IMR-90 (cell line): ENCODE data around the gene ARPIN. TPM values are rescaled to one million over a fixed set of nuclear protein-coding genes. Genes with fewer than 3 reads are reported as not detected.

Experiments used
- ATAC-seq: fragments of 200-7000 bp; cut with Tn5 transposase; 2 replicates; pipeline ENCODE4 v1.9.1; 2020; ENCODE audit warnings: low read depth, mild to moderate bottlenecking, moderate library complexity
- BruUV-seq: library from RNA; stranded (reverse); fragments of 400-500 nt; replicated peaks from 2 replicates; lab custom pipeline; 2021; lab: Mats Ljungman, UMichigan
- CTCF ChIA-PET: fragments of 300-600 bp; formaldehyde crosslinking; extraction: SDS; loops from one replicate; lab custom pipeline; 2021; ENCODE audit warnings: antibody characterized with exemption; lab: Yijun Ruan, JAX
- POLR2A ChIA-PET: fragments of 300-600 bp; sonication (Branson Sonifier 250); formaldehyde crosslinking; loops from one replicate; lab custom pipeline; 2022; ENCODE audit warnings: antibody characterized with exemption; ENCODE audit not compliant: unreplicated experiment; lab: Charles Lee
- DNase-seq: peaks from one replicate; pipeline ENCODE4 v3.0.0; 2013
- H2AFZ ChIP-seq: replicated peaks from 2 replicates; pipeline ENCODE3; 2013; ENCODE audit warnings: low read length, mild to moderate bottlenecking; ENCODE audit not compliant: poor library complexity
- H2AK5ac ChIP-seq: 2 replicates; pipeline ENCODE4 v1.6.1; 2013; ENCODE audit warnings: low read depth, low read length, inconsistent platforms
- H2AK9ac ChIP-seq: replicated peaks from 2 replicates; pipeline ENCODE3; 2013; ENCODE audit warnings: mild to moderate bottlenecking, low read depth, low read length, moderate library complexity; ENCODE audit not compliant: poor library complexity
- H2BK120ac ChIP-seq: 2 replicates; pipeline ENCODE4 v1.6.1; 2013; ENCODE audit warnings: low read depth, low read length, inconsistent platforms
- H2BK15ac ChIP-seq: 3 replicates; pipeline ENCODE4 v1.6.1; 2013; ENCODE audit warnings: low read depth, low read length, inconsistent platforms
- H2BK20ac ChIP-seq: 2 replicates; pipeline ENCODE4 v1.6.1; 2013; ENCODE audit warnings: low read depth, mild to moderate bottlenecking, inconsistent platforms, low read length, moderate library complexity
- H2BK5ac ChIP-seq: 2 replicates; pipeline ENCODE4 v1.6.1; 2013; ENCODE audit warnings: mild to moderate bottlenecking, low read depth, low read length, inconsistent platforms; ENCODE audit not compliant: poor library complexity, severe bottlenecking
- H3K14ac ChIP-seq: replicated peaks from 2 replicates; pipeline ENCODE4 v1.6.1; 2013; ENCODE audit warnings: low read depth, low read length, inconsistent platforms
- H3K18ac ChIP-seq: 2 replicates; pipeline ENCODE4 v1.6.1; 2013; ENCODE audit warnings: low read depth, low read length, control low read depth
- H3K23ac ChIP-seq: 2 replicates; pipeline ENCODE4 v1.6.1; 2013; ENCODE audit warnings: low read depth, low read length, inconsistent platforms
- H3K27ac ChIP-seq: 2 replicates; pipeline ENCODE4 v1.5.1; 2013; ENCODE audit warnings: mild to moderate bottlenecking, control low read depth, low read length; ENCODE audit not compliant: insufficient read depth
- H3K27me3 ChIP-seq: 2 replicates; pipeline ENCODE4 v1.6.1; 2013; ENCODE audit warnings: low read length; ENCODE audit not compliant: control insufficient read depth, insufficient read depth
- H3K36me3 ChIP-seq: 2 replicates; pipeline ENCODE4 v1.6.1; 2013; ENCODE audit warnings: low read length, mixed read lengths; ENCODE audit not compliant: control insufficient read depth, insufficient read depth
- H3K4ac ChIP-seq: 2 replicates; pipeline ENCODE4 v1.6.1; 2013; ENCODE audit warnings: low read depth, low read length, inconsistent platforms
- H3K4me1 ChIP-seq: 2 replicates; pipeline ENCODE4 v1.6.1; 2013; ENCODE audit warnings: low read length, mixed read lengths; ENCODE audit not compliant: control insufficient read depth, insufficient read depth
- H3K4me2 ChIP-seq: 2 replicates; pipeline ENCODE4 v1.6.1; 2013; ENCODE audit warnings: low read depth, mild to moderate bottlenecking, control low read depth, low read length, moderate library complexity
- H3K4me3 ChIP-seq: 2 replicates; pipeline ENCODE4 v1.5.1; 2013; ENCODE audit warnings: low read depth, mild to moderate bottlenecking, control low read depth, low read length, moderate library complexity; ENCODE audit not compliant: insufficient read depth
- H3K56ac ChIP-seq: 2 replicates; pipeline ENCODE4 v1.6.1; 2013; ENCODE audit warnings: low read length, inconsistent platforms; ENCODE audit not compliant: insufficient read depth; ENCODE audit errors: extremely low read depth
- H3K79me1 ChIP-seq, 2 experiments: 2 replicates each; pipeline ENCODE4 v1.6.1; 2013; ENCODE audit warnings: low read length in 2 of 2, inconsistent platforms in 1 of 2, low read depth in 1 of 2
- H3K9ac ChIP-seq: 2 replicates; pipeline ENCODE4 v1.6.1; 2013; ENCODE audit warnings: low read depth, low read length, control low read depth
- H3K9me1 ChIP-seq: 2 replicates; pipeline ENCODE4 v1.6.1; 2013; ENCODE audit warnings: low read length, inconsistent platforms; ENCODE audit not compliant: insufficient read depth
- H3K9me3 ChIP-seq: 2 replicates; pipeline ENCODE4 v1.6.1; 2013; ENCODE audit warnings: low read length; ENCODE audit not compliant: control insufficient read depth, insufficient read depth
- H4K20me1 ChIP-seq: 2 replicates; pipeline ENCODE4 v1.6.1; 2013; ENCODE audit warnings: low read length, inconsistent platforms; ENCODE audit not compliant: insufficient read depth
- H4K5ac ChIP-seq: 2 replicates; pipeline ENCODE4 v1.6.1; 2013; ENCODE audit warnings: mild to moderate bottlenecking, low read depth, low read length, control low read depth
- H4K8ac ChIP-seq, 2 experiments: 2 replicates each; pipeline ENCODE4 v1.6.1; 2013; ENCODE audit warnings: low read depth in 2 of 2, low read length in 2 of 2, control low read depth in 1 of 2, inconsistent platforms in 1 of 2
- H4K91ac ChIP-seq: 2 replicates; pipeline ENCODE4 v1.6.1; 2013; ENCODE audit warnings: low read depth, low read length, inconsistent platforms; ENCODE audit not compliant: insufficient read depth
- BHLHE40 ChIP-seq: fragments of 150-350 bp; IDR thresholded peaks from 2 replicates; pipeline ENCODE4 v1.6.1; 2016; ENCODE audit warnings: mild to moderate bottlenecking, low read depth, low read length
- CEBPB ChIP-seq: IDR thresholded peaks from 2 replicates; pipeline ENCODE4 v1.6.1; 2012; ENCODE audit warnings: low read depth, low read length, improper control_type of control experiment
- CHD1 ChIP-seq: IDR thresholded peaks from 2 replicates; pipeline ENCODE4 v1.6.1; 2012; ENCODE audit warnings: low read depth, low read length, improper control_type of control experiment
- FOS ChIP-seq: fragments of 150-350 bp; IDR thresholded peaks from 2 replicates; pipeline ENCODE4 v1.6.1; 2016; ENCODE audit warnings: low read depth, low read length
- MAFK ChIP-seq: IDR thresholded peaks from 2 replicates; pipeline ENCODE4 v1.6.1; 2012; ENCODE audit warnings: low read depth, low read length, improper control_type of control experiment
- MAZ ChIP-seq: IDR thresholded peaks from 2 replicates; pipeline ENCODE4 v1.6.1; 2012; ENCODE audit warnings: low read depth, mild to moderate bottlenecking, low read length, improper control_type of control experiment, moderate library complexity, borderline replicate concordance
- MXI1 ChIP-seq: IDR thresholded peaks from 2 replicates; pipeline ENCODE4 v1.6.1; 2012; ENCODE audit warnings: low read depth, mild to moderate bottlenecking, low read length, moderate library complexity, borderline replicate concordance
- NFE2L2 ChIP-seq: fragments of 150-350 bp; IDR thresholded peaks from 2 replicates; pipeline ENCODE4 v1.6.1; 2016; ENCODE audit warnings: low read depth, mild to moderate bottlenecking, low read length
- POLR2A ChIP-seq: IDR thresholded peaks from 2 replicates; pipeline ENCODE4 v1.6.1; 2012; ENCODE audit warnings: mild to moderate bottlenecking, low read depth, low read length
- RAD21 ChIP-seq: IDR thresholded peaks from 2 replicates; pipeline ENCODE4 v1.6.1; 2012; ENCODE audit warnings: low read length, improper control_type of control experiment
- RCOR1 ChIP-seq: IDR thresholded peaks from 2 replicates; pipeline ENCODE4 v1.6.1; 2012; ENCODE audit warnings: mild to moderate bottlenecking, low read length, improper control_type of control experiment; ENCODE audit not compliant: insufficient replicate concordance
- RFX5 ChIP-seq: IDR thresholded peaks from 2 replicates; pipeline ENCODE4 v1.8.0; 2012; ENCODE audit warnings: low read depth, mild to moderate bottlenecking, low read length, moderate library complexity
- SMC3 ChIP-seq: fragments of 150-350 bp; IDR thresholded peaks from 2 replicates; pipeline ENCODE4 v1.6.1; 2016; ENCODE audit warnings: low read depth, mild to moderate bottlenecking, antibody characterized with exemption, low read length, moderate library complexity
- WGBS, 2 experiments: methylation state at CpG; one replicate each; pipeline versions ENCODE4 v1.1.5 to v1.1.7; 2013; ENCODE audit warnings: missing lambda C conversion rate in 2 of 2; ENCODE audit not compliant: insufficient read length in 1 of 2; ENCODE audit errors: extremely low coverage in 2 of 2; 5-methylcytosine and 5-hydroxymethylcytosine counted together
- dilution Hi-C: fragments of 300-500 bp; cut with HindIII; formaldehyde crosslinking; loops from one replicate; pipeline ENCODE4 v1.14.3; 2018; ENCODE audit warnings: low sequenced_read_pairs; ENCODE audit not compliant: unreplicated experiment
- in situ Hi-C: fragments of 300-500 bp; cut with MboI; formaldehyde crosslinking; loops from 3 replicates; pipeline ENCODE4 v1.14.3; 2019; ENCODE audit warnings: low sequenced_read_pairs, inconsistent platforms, mixed read lengths
- intact Hi-C: fragments of 100-400 bp; cut with micrococcal nuclease; formaldehyde crosslinking; loops from 2 replicates; pipeline ENCODE4 v1.10.0; 2022
- polyA plus RNA-seq, 3 experiments: library from polyadenylated mRNA; depleted of rRNA; stranded (reverse); fragments of >200 nt; gene quantifications; 2 replicates each; pipeline ENCODE4 v1.2.3, GENCODE V29; 2012; ENCODE audit warnings: low replicate concordance in 1 of 3
- total RNA-seq: library from RNA; depleted of rRNA; stranded (reverse); fragments of >200 nt; gene quantifications from 2 replicates; pipeline ENCODE4 v1.2.3, GENCODE V29; 2012
- TF ChIP-seq, protein P1 (sequence below): conservative IDR thresholded peaks from 2 replicates; pipeline ENCODE4 v1.5.1; 2012; ENCODE audit warnings: mild to moderate bottlenecking, low read depth, low read length, improper control_type of control experiment
- TF ChIP-seq, protein P2 (sequence below): fragments of 150-350 bp; IDR thresholded peaks from 2 replicates; pipeline ENCODE4 v1.6.1; 2016; ENCODE audit warnings: low read depth, mild to moderate bottlenecking, low read length, moderate library complexity, borderline replicate concordance
- TF ChIP-seq, protein P3 (sequence below): fragments of 150-350 bp; IDR thresholded peaks from 2 replicates; pipeline ENCODE4 v1.6.1; 2017; ENCODE audit warnings: mild to moderate bottlenecking, antibody characterized with exemption, low read length, low read depth

The ARPIN gene
- total and polyA plus RNA-seq, 2 of the 4 experiments (the other 2 are of a cell fraction): 3.9 to 8.8 TPM

- no peak overlapping the region for H4K5ac ChIP-seq
- TF ChIP-seq MAFK (no peak), MAZ (no peak), BHLHE40 (no peak), RCOR1 (no peak), CEBPB (no peak), POLR2A (no peak), SMC3 (no peak), MXI1 (no peak), RFX5 (no peak), RAD21 (no peak), NFE2L2 (no peak), FOS (no peak), CHD1 (no peak)
- TF ChIP-seq, protein P1, sequence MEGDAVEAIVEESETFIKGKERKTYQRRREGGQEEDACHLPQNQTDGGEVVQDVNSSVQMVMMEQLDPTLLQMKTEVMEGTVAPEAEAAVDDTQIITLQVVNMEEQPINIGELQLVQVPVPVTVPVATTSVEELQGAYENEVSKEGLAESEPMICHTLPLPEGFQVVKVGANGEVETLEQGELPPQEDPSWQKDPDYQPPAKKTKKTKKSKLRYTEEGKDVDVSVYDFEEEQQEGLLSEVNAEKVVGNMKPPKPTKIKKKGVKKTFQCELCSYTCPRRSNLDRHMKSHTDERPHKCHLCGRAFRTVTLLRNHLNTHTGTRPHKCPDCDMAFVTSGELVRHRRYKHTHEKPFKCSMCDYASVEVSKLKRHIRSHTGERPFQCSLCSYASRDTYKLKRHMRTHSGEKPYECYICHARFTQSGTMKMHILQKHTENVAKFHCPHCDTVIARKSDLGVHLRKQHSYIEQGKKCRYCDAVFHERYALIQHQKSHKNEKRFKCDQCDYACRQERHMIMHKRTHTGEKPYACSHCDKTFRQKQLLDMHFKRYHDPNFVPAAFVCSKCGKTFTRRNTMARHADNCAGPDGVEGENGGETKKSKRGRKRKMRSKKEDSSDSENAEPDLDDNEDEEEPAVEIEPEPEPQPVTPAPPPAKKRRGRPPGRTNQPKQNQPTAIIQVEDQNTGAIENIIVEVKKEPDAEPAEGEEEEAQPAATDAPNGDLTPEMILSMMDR: no peak
- TF ChIP-seq, protein P2, sequence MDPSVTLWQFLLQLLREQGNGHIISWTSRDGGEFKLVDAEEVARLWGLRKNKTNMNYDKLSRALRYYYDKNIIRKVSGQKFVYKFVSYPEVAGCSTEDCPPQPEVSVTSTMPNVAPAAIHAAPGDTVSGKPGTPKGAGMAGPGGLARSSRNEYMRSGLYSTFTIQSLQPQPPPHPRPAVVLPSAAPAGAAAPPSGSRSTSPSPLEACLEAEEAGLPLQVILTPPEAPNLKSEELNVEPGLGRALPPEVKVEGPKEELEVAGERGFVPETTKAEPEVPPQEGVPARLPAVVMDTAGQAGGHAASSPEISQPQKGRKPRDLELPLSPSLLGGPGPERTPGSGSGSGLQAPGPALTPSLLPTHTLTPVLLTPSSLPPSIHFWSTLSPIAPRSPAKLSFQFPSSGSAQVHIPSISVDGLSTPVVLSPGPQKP: no peak
- TF ChIP-seq, protein P3, sequence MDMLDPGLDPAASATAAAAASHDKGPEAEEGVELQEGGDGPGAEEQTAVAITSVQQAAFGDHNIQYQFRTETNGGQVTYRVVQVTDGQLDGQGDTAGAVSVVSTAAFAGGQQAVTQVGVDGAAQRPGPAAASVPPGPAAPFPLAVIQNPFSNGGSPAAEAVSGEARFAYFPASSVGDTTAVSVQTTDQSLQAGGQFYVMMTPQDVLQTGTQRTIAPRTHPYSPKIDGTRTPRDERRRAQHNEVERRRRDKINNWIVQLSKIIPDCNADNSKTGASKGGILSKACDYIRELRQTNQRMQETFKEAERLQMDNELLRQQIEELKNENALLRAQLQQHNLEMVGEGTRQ: no peak
- DNase-seq (no peak), ATAC-seq (no peak)
- dilution Hi-C loops: no loop called here
- H3K9me1 ChIP-seq: no peaks in the 10 kb centered on the region
- H3K18ac ChIP-seq: no peak overlapping the region
- H2BK15ac ChIP-seq: no peak overlapping the region
- no peak overlapping the region for H2AK5ac ChIP-seq
- in situ Hi-C loops: no loop called here
- no peak overlapping the region for H2BK20ac ChIP-seq
- H3K4ac ChIP-seq: no peak overlapping the region
- BruUV-seq: no TSS peak
- intact Hi-C loops: no loop called here
- no peak overlapping the region for H2BK120ac ChIP-seq
- peaks cover 6% of the 10 kb centered on the region for H3K27me3 ChIP-seq
- no peak overlapping the region for H4K8ac ChIP-seq
- no peak overlapping the region for H3K4me2 ChIP-seq
- no peak overlapping the region for H3K56ac ChIP-seq
- H2AK9ac ChIP-seq: no peak overlapping the region
- no peak overlapping the region for H3K4me3 ChIP-seq
- ChIA-PET POLR2A (no interaction called here), CTCF (interaction anchor here (0.8 kb wide), 1 partner anchor 41 kb away, joined by 5 read pairs; no protein-coding TSS in a partner anchor)
- no peak overlapping the region for H3K14ac ChIP-seq
- H3K9ac ChIP-seq: no peak overlapping the region
- no peaks in the 10 kb centered on the region for H3K9me3 ChIP-seq
- no peaks in the 10 kb centered on the region for H3K4me1 ChIP-seq
- H4K20me1 ChIP-seq: no peaks in the 10 kb centered on the region
- no peaks in the 10 kb centered on the region for H3K79me1 ChIP-seq
- no peak overlapping the region for H2AFZ ChIP-seq
- no peak overlapping the region for H3K27ac ChIP-seq
- no CpG with 5 or more reads among the region's 3 CpGs for WGBS, 2 experiments
- H3K23ac ChIP-seq: no peak overlapping the region
- H4K91ac ChIP-seq: no peak overlapping the region
- H2BK5ac ChIP-seq: no peak overlapping the region
- no peaks in the 10 kb centered on the region for H3K36me3 ChIP-seq
Observed at GRCh38 chr15:89939910-89940309, 27.2 kb upstream of the ARPIN start.
